Measurements from ENCODE around the gene IFITM5. TPM values are rescaled to one million over a fixed set of nuclear protein-coding genes. Genes with fewer than 3 reads are reported as not detected.

The IFITM5 gene
- total and polyA plus RNA-seq, 2 of the 8 experiments (the other 6 are each of a cell fraction or from before 2014, with no cell fraction given): not detected

DNA sequence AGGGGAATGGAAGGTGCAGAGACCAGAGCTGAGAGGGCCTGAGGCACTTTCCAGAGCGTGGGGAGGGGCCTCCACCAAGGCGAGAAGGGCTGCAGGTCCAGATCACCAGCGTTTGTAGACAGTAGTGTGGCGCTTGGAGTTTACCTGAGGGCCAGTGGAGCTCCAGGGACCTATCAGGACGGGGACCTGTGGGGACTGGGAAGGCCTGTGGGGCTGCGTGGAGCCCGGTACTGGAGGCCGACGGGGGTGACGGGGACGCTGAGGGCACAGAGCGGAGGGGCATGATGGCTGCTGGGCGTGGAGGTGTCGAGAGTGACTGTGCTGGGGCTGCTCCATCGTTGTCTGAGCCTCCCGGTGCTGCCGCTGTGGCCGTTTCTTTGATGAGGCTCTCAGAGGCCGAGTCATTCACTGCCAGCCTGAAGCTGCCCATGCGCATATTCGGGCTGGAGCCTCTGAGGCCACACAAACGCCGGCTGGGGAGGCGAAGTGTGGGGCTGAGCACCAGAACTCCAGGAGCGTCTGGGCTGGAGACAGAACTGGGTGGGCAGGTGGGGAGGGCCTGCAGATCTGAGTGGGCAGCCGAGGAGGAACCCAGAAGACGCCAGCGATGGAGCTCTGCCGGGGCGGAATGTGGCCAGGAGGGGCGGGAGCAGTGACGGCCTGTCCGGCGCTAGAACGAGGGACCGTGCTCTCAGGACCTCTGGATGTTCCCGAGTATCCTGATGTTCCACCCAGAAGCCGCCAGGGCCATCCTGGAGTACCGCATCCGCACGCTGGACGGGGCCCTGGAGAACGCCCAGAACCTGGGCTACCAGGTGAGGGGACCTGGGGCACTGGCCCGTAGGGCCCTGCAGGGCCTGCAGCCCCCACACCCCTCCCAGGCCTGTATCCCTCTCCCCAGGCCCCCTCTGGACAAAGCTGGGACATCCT lies 7.8 kb downstream of the IFITM5 start:
- H3K36me3 ChIP-seq (ENCODE audit: control insufficient read depth in 2 of 4, insufficient read depth in 4 of 4, low read length in 3 of 4): peaks cover 3 to 30% (median 15%) of the 10 kb centered on the region in 4 experiments; a peak in 6 of 8 replicates
- 0 out of 8 replicates have a peak overlapping the region, but pooled peaks of 1 of the 4 experiments have one; percentile 4 for H3K4me3 ChIP-seq (ENCODE audit: extremely low read depth in 1 of 4, insufficient read depth in 2 of 4, low read depth in 3 of 4, low read length in 4 of 4)
- ChIA-PET POLR2A (ENCODE audit: partially characterized antibody) (interaction anchor here (0.5 to 3.0 kb wide), 10 partner anchors 9 to 77 kb away, joined by 3 to 14 read pairs (median 6); partner anchors contain the start of genes B4GALNT4 and IFITM5), CTCF (ENCODE audit: partially characterized antibody) (interaction anchor here (0.6 to 2.8 kb wide), 14 partner anchors 9 to 188 kb away, joined by 3 to 19 read pairs (median 4); no protein-coding TSS in a partner anchor)
- H4K8ac ChIP-seq (ENCODE audit: extremely low read depth, insufficient read depth, low read length): peak overlapping the region; percentile 76
- no peak overlapping the region for H3K23ac ChIP-seq (ENCODE audit: insufficient read length)
- peak overlapping the region; percentile 72 for H3K18ac ChIP-seq (ENCODE audit: extremely low read depth, low read length)
- peak overlapping the region; percentile 94; the same call in 1 of the 2 replicates for H2BK12ac ChIP-seq (ENCODE audit: low read depth, low read length)
- TF ChIP-seq POU5F1 (IDR thresholded peaks at IDR 0.05; ENCODE audit: low read depth, low read length): peak; percentile 95
- TF ChIP-seq TAF1 (IDR thresholded peaks at IDR 0.05; ENCODE audit: low read depth, low read length): no peak
- TF ChIP-seq, protein P1, sequence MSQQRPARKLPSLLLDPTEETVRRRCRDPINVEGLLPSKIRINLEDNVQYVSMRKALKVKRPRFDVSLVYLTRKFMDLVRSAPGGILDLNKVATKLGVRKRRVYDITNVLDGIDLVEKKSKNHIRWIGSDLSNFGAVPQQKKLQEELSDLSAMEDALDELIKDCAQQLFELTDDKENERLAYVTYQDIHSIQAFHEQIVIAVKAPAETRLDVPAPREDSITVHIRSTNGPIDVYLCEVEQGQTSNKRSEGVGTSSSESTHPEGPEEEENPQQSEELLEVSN (IDR thresholded peaks at IDR 0.05): peak; percentile 41; the same call in 1 of the 2 replicates
- TF ChIP-seq KDM5A (IDR thresholded peaks at IDR 0.05; ENCODE audit: low read length): no peak
- TF ChIP-seq RFX5 (IDR thresholded peaks at IDR 0.05; ENCODE audit: borderline replicate concordance, low read depth, low read length): no peak
- 0 out of 4 replicates have a peak, but pooled peaks of 1 of the 2 experiments have one; percentile 18 for TF ChIP-seq HDAC2 (IDR thresholded peaks at IDR 0.05; ENCODE audit: borderline replicate concordance in 1 of 2, low read depth in 2 of 2, low read length in 2 of 2)
- peak; percentile 73; the same call in 1 of the 2 replicates for TF ChIP-seq GABPA (IDR thresholded peaks at IDR 0.05; ENCODE audit: borderline replicate concordance, insufficient read depth, low read length)
- DNase-seq (ENCODE audit: low read depth in 1 of 2, low spot score in 2 of 2) (no peak), FAIRE-seq (no peak)
- peaks cover 5% of the 10 kb centered on the region; the same call in 1 of the 2 replicates for H3K23me2 ChIP-seq (ENCODE audit: low read depth, low read length)
- peak overlapping the region; percentile 97 for H2BK5ac ChIP-seq (ENCODE audit: low read depth, low read length)
- WGBS, 2 experiments (ENCODE audit: extremely low coverage in 1 of 2, insufficient coverage in 1 of 2, insufficient read length in 1 of 2, insufficient replicate concordance in 2 of 2, low coverage in 1 of 2, low lambda C conversion rate in 2 of 2, missing lambda C conversion rate in 1 of 2): 64% methylated on average over 37 of the region's 44 CpGs; no CpG with 5 or more reads in 1 of the 2 experiments
- H3K56ac ChIP-seq (replicated peaks; ENCODE audit: insufficient read length, low read depth, low read length): no peak overlapping the region
- peak overlapping the region; percentile 37; the same call in 1 of the 2 replicates for H3K27ac ChIP-seq (ENCODE audit: low read depth, low read length)
- peak overlapping the region; percentile 84 for H3K4ac ChIP-seq (replicated peaks; ENCODE audit: insufficient read length, low read depth, low read length)
- peak overlapping the region; percentile 12 to 42 for H3K4me2 ChIP-seq (ENCODE audit: insufficient read depth in 1 of 2, low read depth in 2 of 2, low read length in 2 of 2)
- no peak overlapping the region; a peak in 2 of 7 replicates for H3K9ac ChIP-seq (replicated peaks in 1 of 4; ENCODE audit: extremely low read depth in 1 of 4, low read depth in 3 of 4, low read length in 3 of 4)
- no peaks in the 10 kb centered on the region for H3K79me2 ChIP-seq (ENCODE audit: control insufficient read depth in 1 of 2, insufficient read depth in 2 of 2, low read length in 2 of 2)
- H2BK15ac ChIP-seq (ENCODE audit: low read length): peak overlapping the region; percentile 84; the same call in 1 of the 2 replicates
- H2BK20ac ChIP-seq (ENCODE audit: low read length): peak overlapping the region; percentile 51
- H3K79me1 ChIP-seq (ENCODE audit: low read depth, low read length): 0 out of 2 replicates have a peak, but pooled peaks cover 4% of the 10 kb centered on the region
- H3K27me3 ChIP-seq (replicated peaks in 1 of 4; ENCODE audit: control insufficient read depth in 3 of 4, extremely low read depth in 1 of 4, insufficient read depth in 3 of 4, low read length in 3 of 4): peaks cover 5 to 16% (median 13%) of the 10 kb centered on the region in 4 experiments; a peak in 6 of 7 replicates
- peak overlapping the region; percentile 85 for H4K91ac ChIP-seq (replicated peaks; ENCODE audit: insufficient read length, low read length)
- peaks cover 0 to 3% of the 10 kb centered on the region in 2 experiments; a peak in 1 of 4 replicates for H3K9me3 ChIP-seq (ENCODE audit: insufficient read depth in 2 of 2, low read depth in 1 of 2, low read length in 1 of 2)
- no peak overlapping the region for H2BK120ac ChIP-seq (replicated peaks; ENCODE audit: low read depth, low read length)
- H3K14ac ChIP-seq (ENCODE audit: insufficient read length): no peak overlapping the region
- H4K20me1 ChIP-seq (replicated peaks in 1 of 2; ENCODE audit: control insufficient read depth in 1 of 2, insufficient read depth in 2 of 2, low read length in 2 of 2): no peaks in the 10 kb centered on the region
- no peak overlapping the region for H2AFZ ChIP-seq (ENCODE audit: low read length)
- H3K4me1 ChIP-seq (replicated peaks in 1 of 4; ENCODE audit: control insufficient read depth in 3 of 4, insufficient read depth in 4 of 4, low read length in 3 of 4): peaks cover 0 to 41% (median 29%) of the 10 kb centered on the region in 4 experiments; a peak in 6 of 7 replicates
- peak overlapping the region; percentile 96; the same call in 1 of the 2 replicates for H2AK5ac ChIP-seq (ENCODE audit: low read depth, low read length)
- H4K5ac ChIP-seq (ENCODE audit: insufficient read length, low read depth, low read length): peak overlapping the region; percentile 93
